Rectal smooth muscle tissue (tissue), 1 donor: Measurements from ENCODE around the gene LINGO3.

Experiments used
- H3K27ac ChIP-seq: one replicate; pipeline ENCODE4 v1.7.0; 2013; ENCODE audit warnings: low read depth, low read length, inconsistent platforms
- H3K27me3 ChIP-seq: one replicate; pipeline ENCODE4 v1.7.0; 2013; ENCODE audit warnings: low read length; ENCODE audit not compliant: control insufficient read depth, insufficient read depth
- H3K36me3 ChIP-seq: one replicate; pipeline ENCODE4 v1.7.0; 2013; ENCODE audit warnings: low read length; ENCODE audit not compliant: control insufficient read depth, insufficient read depth
- H3K4me1 ChIP-seq: one replicate; pipeline ENCODE4 v1.7.0; 2013; ENCODE audit warnings: low read length; ENCODE audit not compliant: control insufficient read depth, insufficient read depth
- H3K4me3 ChIP-seq: one replicate; pipeline ENCODE4 v1.7.0; 2013; ENCODE audit warnings: low read length
- H3K9ac ChIP-seq: one replicate; pipeline ENCODE4 v1.7.0; 2013; ENCODE audit warnings: low read length

The LINGO3 gene

DNA sequence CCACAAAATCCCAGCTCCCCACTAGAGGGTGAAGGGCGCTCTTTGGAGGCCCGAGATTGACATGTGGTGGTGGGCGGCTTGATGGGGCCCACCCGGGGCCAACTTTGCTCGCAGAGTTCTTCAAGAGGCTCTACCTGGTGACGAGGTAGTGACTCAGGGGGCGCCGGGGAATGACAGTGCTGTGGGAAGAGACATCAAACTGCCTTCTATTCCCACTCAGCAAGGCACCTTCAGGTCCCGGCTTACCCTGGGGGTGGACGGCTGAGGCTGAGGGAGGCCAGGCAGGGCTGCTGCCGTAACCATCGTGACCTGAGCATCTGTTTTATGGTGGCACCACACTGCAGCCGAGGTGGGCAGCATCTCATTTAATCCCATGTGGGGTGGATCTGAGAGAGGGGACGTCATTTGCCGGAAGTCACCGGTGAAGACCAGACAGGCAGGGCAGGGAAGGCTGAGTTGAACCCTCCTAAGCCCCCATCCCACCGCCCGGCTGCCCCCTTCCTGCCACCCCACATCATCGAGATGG is 1.6 kb downstream of the LINGO3 start:
- Histone ChIP-seq H3K36me3 (no peaks in the 10 kb centered on the region), H3K4me1 (no peaks in the 10 kb centered on the region), H3K9ac (no peak overlapping the region), H3K27ac (no peak overlapping the region), H3K27me3 (peaks cover 22% of the 10 kb centered on the region), H3K4me3 (no peak overlapping the region)

DNA sequence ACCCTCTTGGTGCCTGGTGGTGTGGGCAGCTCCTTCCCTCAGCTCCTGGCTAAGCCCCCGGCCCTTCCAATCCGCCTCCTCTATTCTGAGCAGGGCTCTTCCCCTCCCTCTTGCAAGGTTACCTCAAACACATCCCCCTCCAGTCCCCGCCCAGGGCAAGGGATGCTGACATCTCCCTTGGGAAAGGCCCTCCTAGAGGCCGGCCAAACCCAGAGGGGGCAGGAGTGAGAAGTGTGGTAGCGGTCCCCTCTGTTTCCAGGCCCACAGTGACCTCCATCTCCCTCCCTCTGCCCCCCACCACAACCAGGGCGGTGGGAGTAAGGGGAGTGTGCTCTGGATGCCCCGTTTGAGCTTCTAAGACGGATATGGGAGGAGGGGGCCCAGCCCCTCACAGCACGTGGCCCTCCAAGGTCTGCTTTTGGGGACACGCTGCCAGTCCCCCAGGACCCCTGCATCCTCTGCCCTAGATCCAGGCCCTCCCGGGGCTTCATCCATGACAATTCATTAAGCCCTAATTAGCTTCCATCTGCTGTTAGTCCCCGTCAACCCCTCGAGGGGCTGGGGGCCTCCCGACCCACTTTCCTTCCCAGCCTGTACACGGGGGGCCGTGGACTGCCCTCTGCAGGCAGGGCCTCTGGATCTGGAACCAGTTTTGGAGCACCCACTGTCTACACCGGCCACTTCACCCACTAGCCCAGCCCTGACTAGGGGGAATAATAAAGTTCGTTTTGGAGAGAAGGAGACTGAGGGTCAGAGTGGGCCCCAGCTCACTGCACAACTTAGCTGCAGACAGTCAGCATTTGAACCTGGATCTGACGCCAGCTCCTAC is 2.3 kb downstream of the LINGO3 start:
- peaks cover 22% of the 10 kb centered on the region for H3K27me3 ChIP-seq
- H3K27ac ChIP-seq: no peak overlapping the region
- H3K4me3 ChIP-seq: no peak overlapping the region
- no peaks in the 10 kb centered on the region for H3K4me1 ChIP-seq
- H3K9ac ChIP-seq: no peak overlapping the region
- H3K36me3 ChIP-seq: no peaks in the 10 kb centered on the region

DNA sequence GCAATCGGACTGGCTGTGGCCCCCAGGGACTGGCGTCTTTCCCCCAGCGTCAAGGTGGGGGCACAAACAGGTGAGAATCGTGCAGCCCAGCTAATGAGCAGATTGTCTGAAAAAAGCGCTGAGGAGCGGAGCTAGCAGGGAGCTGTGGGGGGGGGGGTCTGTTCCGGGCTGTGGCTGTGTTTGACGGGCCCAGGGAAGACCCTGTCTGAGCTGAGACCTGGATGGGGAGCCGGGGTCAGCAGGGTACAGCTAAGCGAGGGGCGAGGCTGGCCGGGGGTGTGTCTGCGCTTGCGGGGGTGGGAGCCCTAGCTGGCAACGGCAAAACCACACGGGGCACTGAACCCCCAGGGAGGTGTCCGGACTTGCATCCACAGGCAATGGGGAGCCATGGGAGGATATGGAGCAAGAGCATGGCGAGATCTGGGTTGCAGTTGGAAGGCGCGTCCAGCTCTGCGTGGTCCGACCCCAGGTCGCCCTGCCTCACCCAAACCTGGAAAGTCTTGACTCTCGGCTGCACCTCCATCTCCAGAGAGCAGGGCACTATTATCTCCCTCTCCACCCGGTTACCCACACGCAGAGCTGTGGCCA is 4.6 kb downstream of the LINGO3 start:
- H3K27ac ChIP-seq: no peak overlapping the region
- H3K4me3 ChIP-seq: no peak overlapping the region
- no peaks in the 10 kb centered on the region for H3K36me3 ChIP-seq
- no peaks in the 10 kb centered on the region for H3K4me1 ChIP-seq
- H3K9ac ChIP-seq: no peak overlapping the region
- peaks cover 19% of the 10 kb centered on the region for H3K27me3 ChIP-seq

GRCh38 chr19:2302319-2303210 is 5.4 kb downstream of the LINGO3 start:
- no peaks in the 10 kb centered on the region for H3K4me1 ChIP-seq
- H3K36me3 ChIP-seq: no peaks in the 10 kb centered on the region
- peaks cover 17% of the 10 kb centered on the region for H3K27me3 ChIP-seq
- H3K4me3 ChIP-seq: no peak overlapping the region
- H3K27ac ChIP-seq: no peak overlapping the region
- H3K9ac ChIP-seq: no peak overlapping the region

DNA sequence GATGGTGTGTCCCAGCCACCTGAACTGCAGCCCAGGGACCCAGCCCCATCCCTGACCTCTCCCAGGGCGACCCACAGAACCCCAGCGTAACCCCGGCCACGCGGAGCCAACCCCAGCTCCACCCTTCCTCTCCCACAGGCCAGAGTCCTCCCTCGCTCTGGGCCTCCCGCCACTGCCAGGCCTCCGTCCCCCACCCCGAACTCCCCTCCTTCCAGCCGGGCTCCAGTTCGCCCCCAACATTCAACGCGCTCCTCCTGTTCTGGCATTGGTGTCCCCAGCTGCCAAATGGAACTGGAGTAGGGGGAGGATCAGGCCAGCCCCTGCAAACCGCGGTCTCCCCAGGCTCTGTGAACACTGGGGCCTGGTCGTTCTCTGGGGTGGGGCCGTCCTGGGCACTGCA is 7.4 kb downstream of the LINGO3 start:
- H3K27me3 ChIP-seq: peaks cover 9% of the 10 kb centered on the region
- H3K9ac ChIP-seq: no peak overlapping the region
- no peak overlapping the region for H3K27ac ChIP-seq
- H3K36me3 ChIP-seq: no peaks in the 10 kb centered on the region
- H3K4me3 ChIP-seq: no peak overlapping the region
- H3K4me1 ChIP-seq: no peaks in the 10 kb centered on the region

DNA sequence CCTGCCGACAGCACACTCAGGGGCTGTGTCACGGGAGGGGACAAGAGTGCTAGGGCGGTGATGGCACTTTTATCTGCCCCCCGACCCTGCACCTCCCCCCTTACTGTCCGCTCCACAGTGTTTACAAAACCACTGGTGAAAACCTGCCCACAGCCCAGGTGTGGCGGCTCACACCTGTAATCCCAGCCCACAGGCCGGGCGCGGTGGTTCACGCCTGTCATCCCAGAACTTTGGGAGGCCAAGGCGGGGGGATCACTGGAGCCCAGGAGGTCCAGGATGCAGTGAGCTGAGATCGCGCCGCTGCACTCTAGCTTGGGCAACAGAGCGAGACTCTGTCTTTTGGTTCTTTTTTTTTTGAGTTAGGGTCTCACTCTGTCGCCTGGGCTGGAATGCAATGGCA is 11.8 kb downstream of the LINGO3 start:
- Histone ChIP-seq H3K4me3 (no peak overlapping the region), H3K4me1 (peaks cover under 1% of the 10 kb centered on the region), H3K36me3 (no peaks in the 10 kb centered on the region), H3K9ac (no peak overlapping the region), H3K27me3 (peaks cover 10% of the 10 kb centered on the region), H3K27ac (no peak overlapping the region)

DNA sequence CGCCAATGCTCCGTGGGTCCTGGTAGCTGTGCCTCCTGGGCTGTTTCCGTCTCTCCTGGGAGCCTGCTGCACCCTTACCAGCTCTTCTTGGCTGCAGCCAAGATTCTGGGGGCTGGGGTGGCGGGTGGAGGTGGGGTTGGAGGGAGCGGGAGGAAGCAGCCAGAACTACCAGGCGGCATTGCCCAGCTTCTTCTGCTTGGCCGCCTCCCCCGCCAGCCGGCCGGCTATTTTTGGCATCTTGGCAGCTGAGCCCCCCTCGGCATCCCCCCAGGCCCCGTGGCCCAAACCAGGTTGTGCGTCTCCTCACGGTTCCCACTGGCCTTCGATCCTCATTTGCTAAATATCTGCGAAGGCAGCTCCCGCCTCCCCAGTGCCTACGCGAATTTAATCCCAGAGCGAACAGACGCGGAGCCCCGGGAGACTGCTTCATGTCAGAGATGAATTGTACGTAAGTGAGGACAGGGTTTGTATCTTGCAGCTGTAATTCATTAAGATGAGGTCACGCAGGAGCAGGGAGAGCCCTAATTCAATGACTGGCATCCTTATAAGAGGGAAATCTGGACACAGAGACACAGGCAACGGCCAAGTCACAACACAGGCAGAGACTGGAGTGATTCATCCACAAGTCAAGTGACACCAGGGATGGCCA is 13.1 kb downstream of the LINGO3 start:
- Histone ChIP-seq H3K4me3 (peak overlapping the region; percentile 17), H3K36me3 (no peaks in the 10 kb centered on the region), H3K27me3 (peaks cover 23% of the 10 kb centered on the region), H3K27ac (peak overlapping the region; percentile 66), H3K4me1 (peaks cover 5% of the 10 kb centered on the region), H3K9ac (no peak overlapping the region)

DNA sequence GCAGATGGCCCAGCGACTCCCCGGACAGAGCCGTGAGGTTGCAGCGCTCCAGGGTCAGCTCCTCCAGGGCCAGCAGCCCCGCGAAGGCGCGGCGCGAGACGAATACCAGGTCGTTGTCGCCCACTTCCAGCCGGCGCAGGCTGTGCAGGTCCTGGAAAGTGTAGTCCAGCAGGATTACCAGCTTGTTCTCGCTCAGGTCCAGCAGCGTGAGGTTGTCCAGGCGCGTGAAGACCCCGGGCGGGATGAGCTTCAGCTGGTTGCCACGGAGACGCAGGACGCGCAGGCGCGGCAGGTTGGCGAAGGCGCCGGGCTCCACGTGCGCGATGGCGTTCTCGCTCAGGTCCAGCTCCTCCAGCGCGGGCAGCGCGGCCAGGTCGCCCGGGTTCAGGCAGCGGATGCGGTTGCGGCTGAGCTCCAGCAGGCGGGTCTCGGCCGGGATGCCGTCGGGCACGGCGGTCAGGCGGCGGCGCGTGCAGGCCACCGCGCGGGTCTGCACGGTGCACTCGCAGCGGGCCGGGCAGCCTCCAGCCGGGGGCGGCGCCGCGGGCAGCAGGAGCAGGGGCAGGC is 16.7 kb downstream of the LINGO3 start:
- peaks cover 5% of the 10 kb centered on the region for H3K4me1 ChIP-seq
- no peak overlapping the region for H3K27ac ChIP-seq
- peak overlapping the region; percentile 62 for H3K4me3 ChIP-seq
- peaks cover 31% of the 10 kb centered on the region for H3K27me3 ChIP-seq
- no peak overlapping the region for H3K9ac ChIP-seq
- no peaks in the 10 kb centered on the region for H3K36me3 ChIP-seq

DNA sequence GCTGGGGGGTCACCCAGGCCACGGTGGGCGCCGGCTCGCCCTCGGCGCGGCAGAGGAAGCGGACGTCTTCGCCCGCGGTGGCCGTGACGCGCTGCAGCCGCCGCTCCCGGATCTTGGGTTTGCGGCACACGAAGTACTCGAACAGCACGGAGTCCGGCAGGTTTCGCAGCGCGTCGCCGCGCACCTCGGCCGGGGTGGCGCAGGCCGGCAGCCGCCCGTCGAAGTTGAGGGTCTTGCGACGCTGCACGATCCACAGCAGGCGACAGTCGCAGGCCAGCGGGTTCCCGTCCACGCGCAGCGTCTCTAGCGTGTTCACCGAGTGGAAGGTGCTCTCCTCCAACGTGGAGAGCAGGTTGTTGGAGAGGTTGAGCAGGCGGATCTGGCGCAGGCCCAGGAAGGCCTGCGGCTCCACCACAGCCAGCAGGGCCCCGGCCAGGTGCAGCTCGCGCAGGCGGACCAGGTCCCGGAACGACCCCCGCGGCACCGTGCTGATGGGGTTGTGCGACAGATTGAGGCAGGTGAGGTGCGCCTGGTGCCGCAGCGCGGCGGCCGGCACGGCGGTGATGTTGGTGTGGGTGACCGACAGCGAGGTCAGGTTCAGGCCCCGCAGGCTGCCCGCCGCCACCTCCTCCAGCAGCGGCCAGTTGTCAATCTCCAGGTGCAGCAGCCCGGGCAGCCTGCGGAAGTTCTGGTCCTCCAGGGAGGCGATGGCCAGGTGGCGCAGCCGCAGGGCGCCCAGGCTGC is 17.3 kb downstream of the LINGO3 start:
- peaks cover 31% of the 10 kb centered on the region for H3K27me3 ChIP-seq
- H3K4me3 ChIP-seq: peak overlapping the region; percentile 62
- no peak overlapping the region for H3K9ac ChIP-seq
- peaks cover 5% of the 10 kb centered on the region for H3K4me1 ChIP-seq
- H3K36me3 ChIP-seq: no peaks in the 10 kb centered on the region
- H3K27ac ChIP-seq: no peak overlapping the region

- no peaks in the 10 kb centered on the region for H3K36me3 ChIP-seq
- H3K27ac ChIP-seq: no peak overlapping the region
- peak overlapping the region; percentile 62 for H3K4me3 ChIP-seq
- H3K4me1 ChIP-seq: peaks cover 5% of the 10 kb centered on the region
- H3K27me3 ChIP-seq: peaks cover 31% of the 10 kb centered on the region
- H3K9ac ChIP-seq: no peak overlapping the region
Observed at GRCh38 chr19:2289714-2290435, 18.1 kb downstream of the LINGO3 start.
